ENCODE measurements around the gene OGFOD3.

The OGFOD3 gene

GRCh38 chr17:82419540-82419939 is 1.2 kb upstream of the OGFOD3 start:
- peak overlapping the region; percentile 90 for H3K4me3 ChIP-seq (ENCODE audit: low read length)
- no peaks in the 10 kb centered on the region for H3K79me2 ChIP-seq (ENCODE audit: low read length)
- H3K36me3 ChIP-seq (replicated peaks; ENCODE audit: low read depth, low read length): peaks cover 12% of the 10 kb centered on the region
- H3K27me3 ChIP-seq (ENCODE audit: low read depth, low read length): no peaks in the 10 kb centered on the region
- H3K4me1 ChIP-seq (ENCODE audit: low read length): peaks cover 14% of the 10 kb centered on the region
- H3K27ac ChIP-seq (ENCODE audit: low read length): no peak overlapping the region
- peak overlapping the region; percentile 66; the same call in 1 of the 2 replicates for H3K9ac ChIP-seq (ENCODE audit: low read length)
- no peaks in the 10 kb centered on the region for H3K9me3 ChIP-seq (ENCODE audit: insufficient read depth, low read length)
- peaks cover 14% of the 10 kb centered on the region for H4K20me1 ChIP-seq (ENCODE audit: insufficient read depth, low read length)
- peak overlapping the region; percentile 98 for H3K4me2 ChIP-seq (ENCODE audit: low read length)
- TF ChIP-seq EZH2phosphoT487 (IDR thresholded peaks at IDR 0.05; ENCODE audit: low read depth): no peak
- no peak for TF ChIP-seq CTCF (IDR thresholded peaks at IDR 0.05; ENCODE audit: low read depth, low read length)
- no peak overlapping the region for H2AFZ ChIP-seq (ENCODE audit: low read depth, low read length)

GRCh38 chr17:82416771-82417170 is 1.6 kb downstream of the OGFOD3 start:
- Histone ChIP-seq H4K20me1 (ENCODE audit: insufficient read depth, low read length) (peaks cover 14% of the 10 kb centered on the region), H3K4me3 (ENCODE audit: low read length) (no peak overlapping the region), H3K79me2 (ENCODE audit: low read length) (no peaks in the 10 kb centered on the region), H3K4me1 (ENCODE audit: low read length) (peaks cover 14% of the 10 kb centered on the region), H3K36me3 (replicated peaks; ENCODE audit: low read depth, low read length) (peaks cover 9% of the 10 kb centered on the region), H3K27me3 (ENCODE audit: low read depth, low read length) (no peaks in the 10 kb centered on the region), H3K4me2 (ENCODE audit: low read length) (no peak overlapping the region), H2AFZ (ENCODE audit: low read depth, low read length) (no peak overlapping the region), H3K27ac (ENCODE audit: low read length) (no peak overlapping the region), H3K9me3 (ENCODE audit: insufficient read depth, low read length) (no peaks in the 10 kb centered on the region), H3K9ac (ENCODE audit: low read length) (no peak overlapping the region)
- no peak for TF ChIP-seq EZH2phosphoT487 (IDR thresholded peaks at IDR 0.05; ENCODE audit: low read depth)
- no peak for TF ChIP-seq CTCF (IDR thresholded peaks at IDR 0.05; ENCODE audit: low read depth, low read length)

GRCh38 chr17:82416264-82416663 is 2.1 kb downstream of the OGFOD3 start:
- Histone ChIP-seq H3K27ac (ENCODE audit: low read length) (no peak overlapping the region), H4K20me1 (ENCODE audit: insufficient read depth, low read length) (peaks cover 14% of the 10 kb centered on the region), H3K4me3 (ENCODE audit: low read length) (no peak overlapping the region), H2AFZ (ENCODE audit: low read depth, low read length) (no peak overlapping the region), H3K9ac (ENCODE audit: low read length) (no peak overlapping the region), H3K4me1 (ENCODE audit: low read length) (peaks cover 14% of the 10 kb centered on the region), H3K36me3 (replicated peaks; ENCODE audit: low read depth, low read length) (peaks cover 9% of the 10 kb centered on the region), H3K27me3 (ENCODE audit: low read depth, low read length) (no peaks in the 10 kb centered on the region), H3K79me2 (ENCODE audit: low read length) (no peaks in the 10 kb centered on the region), H3K9me3 (ENCODE audit: insufficient read depth, low read length) (no peaks in the 10 kb centered on the region), H3K4me2 (ENCODE audit: low read length) (no peak overlapping the region)
- no peak for TF ChIP-seq EZH2phosphoT487 (IDR thresholded peaks at IDR 0.05; ENCODE audit: low read depth)
- TF ChIP-seq CTCF (IDR thresholded peaks at IDR 0.05; ENCODE audit: low read depth, low read length): no peak

GRCh38 chr17:82415786-82416185 is 2.6 kb downstream of the OGFOD3 start:
- Histone ChIP-seq H3K9ac (ENCODE audit: low read length) (no peak overlapping the region), H3K4me1 (ENCODE audit: low read length) (peaks cover 14% of the 10 kb centered on the region), H3K9me3 (ENCODE audit: insufficient read depth, low read length) (no peaks in the 10 kb centered on the region), H3K4me3 (ENCODE audit: low read length) (no peak overlapping the region), H2AFZ (ENCODE audit: low read depth, low read length) (no peak overlapping the region), H3K27me3 (ENCODE audit: low read depth, low read length) (no peaks in the 10 kb centered on the region), H3K27ac (ENCODE audit: low read length) (no peak overlapping the region), H4K20me1 (ENCODE audit: insufficient read depth, low read length) (peaks cover 14% of the 10 kb centered on the region), H3K4me2 (ENCODE audit: low read length) (no peak overlapping the region), H3K79me2 (ENCODE audit: low read length) (no peaks in the 10 kb centered on the region), H3K36me3 (replicated peaks; ENCODE audit: low read depth, low read length) (peaks cover 5% of the 10 kb centered on the region)
- TF ChIP-seq CTCF (IDR thresholded peaks at IDR 0.05; ENCODE audit: low read depth, low read length): no peak
- TF ChIP-seq EZH2phosphoT487 (IDR thresholded peaks at IDR 0.05; ENCODE audit: low read depth): no peak
